ENCODE data around the gene DHRS9.

Gene DHRS9

DNA sequence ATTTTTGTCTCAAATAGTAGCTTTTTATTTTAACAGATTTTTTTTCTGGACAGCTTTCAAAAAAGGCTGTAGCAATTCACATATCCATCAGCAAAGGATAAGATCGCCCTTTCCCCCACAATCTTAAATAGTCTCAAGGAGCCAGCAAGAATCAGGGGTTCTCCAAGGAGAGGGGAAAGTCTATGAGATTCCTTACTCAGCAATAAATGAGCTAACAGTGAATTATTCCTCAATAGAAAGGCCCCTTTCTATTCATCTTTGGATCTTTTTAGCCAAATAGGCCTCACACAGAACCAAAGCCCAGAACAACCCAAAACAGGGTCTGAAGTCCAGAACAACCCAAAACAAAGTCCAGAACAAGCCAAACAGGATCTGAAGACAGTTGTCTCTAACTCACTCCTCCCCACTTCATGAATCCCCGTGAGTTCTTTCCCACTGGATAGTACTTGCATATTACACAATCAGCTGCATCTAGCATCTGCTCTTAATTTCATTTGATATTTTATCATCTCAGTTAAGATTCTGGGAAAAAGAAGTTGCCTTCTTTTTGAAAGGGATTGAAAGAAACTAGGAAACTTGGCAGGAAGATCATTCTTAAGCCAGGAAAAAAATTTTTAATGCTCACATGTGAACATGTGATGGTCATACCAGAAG, 3.4 kb upstream of the DHRS9 start:
- no peak for DNase-seq

DNA sequence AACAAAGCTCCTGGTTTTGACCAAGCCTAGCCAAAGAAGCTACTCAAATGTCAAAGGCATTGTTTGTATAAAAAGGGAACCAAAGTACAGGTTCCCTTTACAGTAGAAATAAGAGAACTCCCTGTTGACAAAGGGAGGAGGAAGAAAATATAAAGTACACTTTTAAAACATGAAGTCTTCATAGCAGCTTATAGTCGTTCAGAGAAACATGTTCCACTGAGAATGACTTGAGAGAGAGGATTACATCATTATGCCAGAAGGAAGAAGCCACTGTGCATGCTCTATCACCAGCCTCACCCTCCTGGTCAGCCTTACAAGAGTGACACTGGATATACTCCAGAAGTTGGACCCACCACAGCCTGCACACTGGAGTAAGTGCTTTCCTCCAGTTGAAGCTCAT, 2.5 kb upstream of the DHRS9 start:
- no peak for DNase-seq

DNA sequence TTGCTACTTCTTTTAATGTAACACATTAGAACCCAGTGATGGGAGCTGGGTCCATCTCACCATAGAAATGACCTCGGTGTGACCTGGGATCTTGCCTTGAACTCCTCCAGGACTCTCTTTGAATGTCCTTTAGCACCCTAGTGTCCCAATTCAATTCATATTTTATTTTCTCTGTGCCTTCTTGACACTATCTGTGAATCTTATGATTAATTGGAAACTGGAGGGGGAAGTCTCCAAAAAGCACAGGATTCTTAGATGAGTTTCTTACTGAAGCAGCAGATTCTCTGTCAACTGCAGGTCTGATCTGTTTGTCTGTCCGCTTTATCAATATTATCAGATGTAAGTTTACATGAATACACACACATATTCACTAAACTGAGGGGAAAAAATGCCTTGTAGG, 470 bp downstream of the DHRS9 start:
- DNase-seq = no peak

DNA sequence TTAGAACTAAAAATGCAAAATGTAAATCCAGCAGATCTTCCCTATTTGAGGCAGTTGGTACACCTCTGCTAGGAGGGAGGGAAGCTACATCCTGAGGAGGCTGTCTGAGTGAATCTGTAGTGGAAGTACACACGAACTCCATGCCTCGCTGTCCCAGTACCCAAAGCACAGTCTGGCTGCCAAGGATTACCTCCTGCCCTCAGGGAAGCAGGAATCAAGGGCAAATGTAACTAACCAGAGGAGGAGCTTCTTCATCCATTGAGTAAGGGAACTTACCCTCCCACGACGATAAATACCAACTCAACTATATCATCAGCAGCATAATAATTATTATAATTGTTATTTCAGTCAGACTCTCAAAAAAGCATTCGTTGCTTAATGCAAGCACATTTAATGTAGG, 2.1 kb downstream of the DHRS9 start:
- no peak for DNase-seq

DNA sequence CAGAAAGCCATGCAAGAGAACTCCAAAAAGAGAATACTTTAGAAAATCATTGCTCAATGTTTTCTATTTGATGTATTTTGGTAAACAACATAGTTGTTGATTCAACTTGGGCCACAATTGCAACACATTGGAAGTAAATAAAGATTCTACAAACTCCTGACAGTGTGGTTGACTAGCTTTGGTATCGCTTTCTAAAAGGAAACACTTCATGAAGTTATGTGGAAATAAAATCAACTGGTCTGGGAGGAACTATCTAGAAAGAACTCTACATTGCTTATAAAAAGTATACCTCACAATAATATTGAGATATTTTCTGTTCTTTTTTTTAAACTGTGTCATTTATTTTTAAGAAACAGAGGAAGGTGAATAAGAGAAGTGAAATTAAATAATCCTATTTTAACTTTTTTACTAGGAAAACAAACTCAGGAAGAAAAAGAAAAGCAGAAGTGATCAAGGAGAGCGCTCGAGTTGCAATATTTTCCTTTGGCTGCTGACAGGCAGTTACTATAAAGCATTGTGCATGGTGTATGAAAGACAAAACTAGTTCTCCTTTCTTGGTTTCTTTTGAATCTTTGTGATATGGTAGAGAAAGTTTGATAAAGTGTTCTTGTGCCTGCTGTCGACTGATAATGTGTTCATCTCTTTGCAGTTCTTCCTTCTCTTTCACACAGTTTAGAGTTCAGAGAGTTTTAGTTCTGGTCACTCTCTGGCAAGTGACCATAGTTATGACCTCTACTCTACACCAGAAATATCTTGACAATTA, 3.0 kb downstream of the DHRS9 start:
- no peak for DNase-seq

DNA sequence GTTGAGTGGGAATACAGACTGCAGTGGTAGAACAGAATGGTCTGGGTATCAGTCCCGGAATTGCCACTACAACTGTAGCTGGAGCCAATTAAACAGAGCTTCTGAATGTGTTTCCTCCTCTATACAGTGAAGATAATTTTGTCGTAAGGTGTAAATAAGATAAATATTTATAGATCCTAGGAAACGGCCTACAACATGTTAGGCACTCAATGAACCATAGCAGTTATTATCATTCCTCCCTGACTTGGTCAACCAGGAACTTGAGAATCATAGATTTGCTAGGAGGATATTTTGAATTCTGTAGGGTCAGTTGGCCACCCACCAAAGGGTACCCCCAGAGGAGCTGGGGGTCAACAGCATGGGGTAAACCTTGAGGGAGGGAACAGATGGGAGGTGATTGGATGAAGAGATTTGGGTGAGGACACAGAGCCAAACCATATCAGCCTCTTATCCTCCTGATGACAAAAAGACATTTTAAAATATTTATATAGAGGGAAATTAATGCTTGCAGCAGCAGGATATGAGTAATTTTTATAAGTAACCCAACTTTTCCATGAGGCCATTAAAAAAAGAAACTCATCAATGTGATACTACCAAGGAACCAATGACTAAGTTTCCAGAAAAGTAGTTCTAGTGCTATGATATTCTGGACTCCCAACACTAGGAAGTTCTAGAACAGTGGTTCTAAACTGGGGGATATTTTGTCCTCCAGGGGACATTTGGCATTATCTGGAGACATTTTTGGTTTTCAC, 4.0 kb downstream of the DHRS9 start:
- DNase-seq = no peak

DNA sequence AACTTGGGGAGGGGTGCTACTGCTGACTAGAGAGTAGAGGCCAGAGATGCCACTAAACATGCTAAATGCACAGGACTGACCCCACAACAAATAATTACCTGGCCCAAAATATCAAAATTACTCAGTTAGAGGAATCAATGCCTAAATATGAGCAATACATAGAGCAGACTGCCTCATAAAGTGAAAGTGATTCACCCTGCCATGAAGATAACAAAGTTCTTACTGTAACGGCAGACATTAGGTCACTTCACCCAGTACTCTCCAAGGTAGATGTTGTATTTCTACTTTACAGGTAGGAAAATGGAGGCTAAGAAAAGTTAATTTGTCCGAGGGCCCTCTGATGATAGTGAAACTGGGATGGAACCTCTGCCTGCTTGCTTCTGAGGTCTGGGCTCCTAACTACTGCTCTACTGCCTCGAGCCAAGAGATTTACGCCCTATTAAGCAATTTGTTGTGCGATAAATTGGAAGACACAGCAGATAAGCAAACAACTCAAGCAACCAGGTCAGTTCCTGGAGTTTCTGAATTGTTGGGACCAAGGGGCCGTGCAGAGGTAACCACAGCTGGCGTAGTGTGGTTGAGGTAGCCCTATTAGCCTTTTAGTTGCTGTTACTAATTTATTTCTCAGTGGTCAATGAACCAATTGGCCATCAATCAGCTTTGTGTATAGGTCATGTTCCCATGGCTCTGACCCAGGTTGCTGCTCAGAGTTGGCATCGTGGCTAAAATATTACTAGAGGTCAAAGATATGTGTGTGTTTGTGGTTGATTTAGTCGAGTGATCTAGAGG, 4.8 kb downstream of the DHRS9 start:
- no peak for DNase-seq

DNA sequence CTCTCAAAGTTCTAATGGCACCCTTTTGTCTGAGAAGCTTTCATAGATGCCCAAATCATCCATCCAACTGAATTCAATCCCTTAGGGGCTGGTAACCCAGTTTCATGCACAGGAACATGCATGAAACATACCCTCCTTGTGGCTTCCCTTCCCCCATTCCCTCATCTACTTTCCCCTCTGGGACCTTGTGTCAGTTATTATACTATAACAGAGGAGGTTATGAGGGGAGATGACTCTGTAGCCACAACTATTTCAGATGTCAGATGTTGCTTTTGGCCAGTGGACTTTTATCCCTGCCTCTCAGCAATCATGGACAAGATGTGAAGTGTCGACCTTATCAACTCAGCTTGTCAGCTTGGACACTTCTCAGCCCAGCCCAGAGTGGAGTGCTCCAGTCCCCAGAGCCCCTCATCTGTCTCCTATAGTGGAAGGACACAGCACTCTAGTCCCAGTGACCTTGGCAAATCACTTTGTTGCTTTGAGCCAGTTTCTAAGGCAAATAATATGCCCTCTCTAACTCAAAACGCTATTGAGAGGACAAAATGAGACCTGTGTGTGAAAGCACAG, 8.4 kb downstream of the DHRS9 start:
- DNase-seq = no peak

DNA sequence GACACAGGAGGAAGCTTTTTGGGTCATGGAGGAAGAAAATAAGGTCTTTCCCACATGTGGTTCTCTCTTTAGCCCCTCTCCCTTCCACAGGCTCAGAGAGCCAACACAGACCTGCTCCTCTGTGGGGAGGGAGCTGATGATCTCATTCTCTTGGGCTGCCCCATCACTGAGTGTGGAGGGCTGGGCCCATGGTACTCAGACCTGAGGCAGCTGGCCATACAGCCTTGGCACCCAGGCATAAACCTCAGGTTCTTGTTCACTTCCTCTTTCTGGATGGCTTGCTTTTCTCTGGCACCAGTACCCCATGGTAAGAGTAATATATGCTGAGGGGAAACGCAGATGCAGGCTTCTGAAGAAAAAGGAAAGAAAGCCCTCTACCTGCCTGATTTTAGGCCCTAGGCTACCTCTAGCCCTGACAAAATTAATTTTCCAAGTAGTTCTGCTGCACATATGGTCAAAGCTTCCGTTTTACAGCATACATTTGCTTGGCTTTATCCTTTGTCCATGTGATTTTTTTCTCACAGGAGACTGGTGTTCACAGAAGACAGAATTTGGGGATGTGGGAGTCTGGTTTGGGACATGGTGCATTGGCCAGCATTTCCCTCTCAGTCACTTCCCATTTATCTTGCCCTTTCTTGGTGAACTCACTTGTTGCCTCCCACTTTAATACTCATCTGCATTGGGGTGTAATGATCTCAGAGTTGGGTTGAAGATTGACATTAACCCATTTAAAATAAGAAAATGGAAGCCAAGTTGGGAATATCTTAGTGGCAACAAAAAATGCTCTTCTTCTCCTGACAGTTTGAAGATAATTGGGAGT, 11.1 kb downstream of the DHRS9 start:
- DNase-seq = no peak

DNA sequence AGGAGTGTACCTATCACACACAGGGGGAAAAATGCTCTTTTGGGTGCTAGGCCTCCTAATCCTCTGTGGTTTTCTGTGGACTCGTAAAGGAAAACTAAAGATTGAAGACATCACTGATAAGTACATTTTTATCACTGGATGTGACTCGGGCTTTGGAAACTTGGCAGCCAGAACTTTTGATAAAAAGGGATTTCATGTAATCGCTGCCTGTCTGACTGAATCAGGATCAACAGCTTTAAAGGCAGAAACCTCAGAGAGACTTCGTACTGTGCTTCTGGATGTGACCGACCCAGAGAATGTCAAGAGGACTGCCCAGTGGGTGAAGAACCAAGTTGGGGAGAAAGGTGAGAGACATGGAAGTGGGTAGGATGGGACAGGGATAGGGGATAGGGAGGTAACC, 12.2 kb downstream of the DHRS9 start:
- DNase-seq = no peak

DNA sequence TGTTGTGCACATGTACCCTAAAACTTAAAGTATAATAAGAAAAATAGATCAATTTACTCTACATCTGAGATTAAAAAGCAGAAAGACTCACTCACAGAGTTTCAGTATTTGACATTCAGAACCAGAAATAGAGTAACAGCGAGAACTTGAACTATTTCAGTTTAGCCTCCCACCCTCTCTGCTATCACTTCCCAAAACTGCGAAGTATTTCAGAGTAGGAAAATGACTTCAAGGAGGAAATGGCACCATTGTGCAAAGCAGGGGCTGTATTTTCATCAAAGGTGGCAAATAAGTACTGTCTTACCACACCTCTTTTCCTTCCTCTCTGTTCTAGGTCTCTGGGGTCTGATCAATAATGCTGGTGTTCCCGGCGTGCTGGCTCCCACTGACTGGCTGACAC, 13.6 kb downstream of the DHRS9 start:
- DNase-seq = no peak

DNA sequence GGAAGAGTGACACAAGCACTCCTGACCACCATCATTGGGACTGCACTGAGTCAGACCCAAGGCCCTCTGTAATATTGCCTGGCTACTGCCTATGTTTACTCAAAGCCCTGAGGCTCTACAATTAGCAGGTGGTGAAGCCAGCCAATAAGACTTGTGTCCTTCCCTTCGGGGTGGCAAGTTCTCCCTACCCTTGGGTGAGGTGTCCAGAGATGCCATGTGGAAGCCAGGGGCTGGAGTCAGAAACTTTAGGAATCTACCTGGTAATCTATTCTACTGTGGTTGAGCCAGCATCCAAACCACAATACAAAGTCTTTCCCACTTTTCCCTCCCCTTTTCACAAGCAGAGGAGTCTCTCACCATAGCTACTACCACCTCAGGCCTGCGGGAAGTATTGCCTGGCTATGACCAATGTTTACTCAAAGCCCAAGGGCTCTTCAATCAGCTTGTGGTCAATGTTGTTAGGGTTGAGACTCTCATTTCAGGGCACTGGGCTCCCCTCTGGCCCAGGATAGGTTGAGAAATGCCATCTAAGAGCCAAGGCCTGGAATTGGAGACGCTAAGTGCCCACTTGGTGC, 17.6 kb downstream of the DHRS9 start:
- DNase-seq = no peak

DNA sequence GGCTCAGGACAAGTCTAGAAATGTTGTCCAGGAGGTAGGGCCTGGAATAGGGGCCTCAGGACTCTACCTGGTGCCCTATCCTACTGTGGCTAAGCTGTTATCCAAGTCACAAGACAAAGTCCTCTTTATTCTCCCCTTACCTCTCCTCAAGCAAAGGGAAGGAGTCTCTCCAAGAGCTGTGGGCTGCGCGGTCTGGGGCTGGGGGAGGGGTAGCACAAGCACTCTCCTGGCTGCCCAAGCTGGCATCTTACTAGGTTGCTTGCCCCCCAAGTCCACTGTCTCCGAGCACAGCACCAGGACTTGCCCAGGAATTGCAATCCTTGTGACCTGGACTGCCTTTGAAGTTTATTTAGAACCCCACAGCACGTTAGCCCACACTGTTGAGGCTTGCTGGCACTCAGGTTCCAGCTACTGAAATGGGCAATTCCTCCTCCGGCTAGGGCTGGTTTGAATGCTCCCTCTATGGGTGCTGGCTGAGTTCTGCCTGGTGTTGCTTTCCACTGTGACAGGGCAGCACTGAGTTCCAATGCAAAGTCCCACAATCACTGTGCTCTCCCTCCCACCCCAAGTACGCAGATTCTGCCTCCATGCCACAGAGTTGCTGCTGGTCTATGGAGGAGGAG, 18.5 kb downstream of the DHRS9 start:
- DNase-seq = no peak

DNA sequence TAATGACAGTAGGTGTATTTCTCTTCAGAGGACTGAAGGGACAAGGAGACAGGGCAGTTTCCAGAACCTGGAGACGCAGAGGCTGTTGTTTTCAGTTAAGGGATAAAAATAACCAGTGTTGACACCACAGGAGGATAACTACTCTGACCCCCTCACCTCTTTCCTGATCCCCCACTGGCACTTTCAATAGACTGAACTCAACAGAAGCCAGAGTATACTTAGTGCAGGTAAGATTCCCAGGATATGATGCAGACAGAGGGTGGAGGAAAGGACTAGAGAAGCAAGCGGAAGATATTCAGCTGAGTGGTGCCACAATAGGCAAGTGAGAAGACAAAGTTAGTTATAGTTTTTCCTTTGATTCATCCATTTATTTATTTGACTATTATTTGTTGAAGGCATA, 19.8 kb downstream of the DHRS9 start:
- no peak for DNase-seq

DNA sequence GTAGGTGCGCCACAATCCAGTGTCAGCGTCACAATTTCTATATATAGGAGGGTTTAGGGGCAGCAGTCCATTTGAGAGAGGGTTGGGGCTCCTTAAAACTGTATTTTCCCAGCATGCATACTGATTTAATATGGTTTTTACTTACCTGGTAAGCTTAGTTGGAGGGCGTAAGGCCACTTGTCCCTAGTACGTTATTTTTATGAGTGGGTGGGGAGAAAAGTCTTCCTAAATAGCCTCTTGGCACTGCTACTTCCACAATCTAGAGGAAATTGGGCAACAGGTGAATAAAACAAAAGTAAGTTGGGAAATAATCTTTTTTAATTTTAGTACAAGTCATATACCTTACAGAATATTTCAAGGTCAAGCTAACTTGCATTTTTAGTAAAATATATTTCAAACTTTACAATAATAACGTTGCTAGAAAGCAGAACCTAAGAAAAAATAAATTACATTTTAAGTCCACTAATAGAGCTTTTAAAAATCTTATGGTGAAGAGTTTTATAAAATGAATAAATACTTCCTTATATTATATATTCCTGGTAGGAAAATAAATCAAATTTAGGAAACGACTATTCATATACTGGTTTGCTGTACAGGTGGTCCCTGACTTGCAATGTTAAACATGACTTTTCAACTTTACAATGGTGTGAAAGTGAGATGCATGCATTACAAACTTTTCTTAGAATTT, 20.9 kb downstream of the DHRS9 start:
- no peak for DNase-seq

DNA sequence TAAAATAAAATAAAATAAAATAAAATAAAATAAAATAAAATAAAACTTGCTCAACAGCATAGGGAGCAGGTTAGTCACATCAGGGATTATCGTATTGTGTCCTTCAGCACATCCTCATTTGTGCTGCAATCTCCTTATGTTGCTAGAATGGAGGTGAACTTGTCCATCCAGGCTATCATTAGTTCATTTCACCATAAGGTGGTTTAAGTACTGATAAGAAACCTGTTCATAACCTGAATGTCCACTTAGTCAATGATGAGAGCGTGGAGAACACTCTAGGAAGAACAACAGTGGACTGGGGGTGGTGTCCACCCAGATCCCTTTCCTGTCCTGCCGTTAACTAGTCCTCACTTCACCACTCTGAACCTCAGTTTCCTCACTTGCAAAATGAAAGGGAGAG, 21.9 kb downstream of the DHRS9 start:
- DNase-seq = no peak

DNA sequence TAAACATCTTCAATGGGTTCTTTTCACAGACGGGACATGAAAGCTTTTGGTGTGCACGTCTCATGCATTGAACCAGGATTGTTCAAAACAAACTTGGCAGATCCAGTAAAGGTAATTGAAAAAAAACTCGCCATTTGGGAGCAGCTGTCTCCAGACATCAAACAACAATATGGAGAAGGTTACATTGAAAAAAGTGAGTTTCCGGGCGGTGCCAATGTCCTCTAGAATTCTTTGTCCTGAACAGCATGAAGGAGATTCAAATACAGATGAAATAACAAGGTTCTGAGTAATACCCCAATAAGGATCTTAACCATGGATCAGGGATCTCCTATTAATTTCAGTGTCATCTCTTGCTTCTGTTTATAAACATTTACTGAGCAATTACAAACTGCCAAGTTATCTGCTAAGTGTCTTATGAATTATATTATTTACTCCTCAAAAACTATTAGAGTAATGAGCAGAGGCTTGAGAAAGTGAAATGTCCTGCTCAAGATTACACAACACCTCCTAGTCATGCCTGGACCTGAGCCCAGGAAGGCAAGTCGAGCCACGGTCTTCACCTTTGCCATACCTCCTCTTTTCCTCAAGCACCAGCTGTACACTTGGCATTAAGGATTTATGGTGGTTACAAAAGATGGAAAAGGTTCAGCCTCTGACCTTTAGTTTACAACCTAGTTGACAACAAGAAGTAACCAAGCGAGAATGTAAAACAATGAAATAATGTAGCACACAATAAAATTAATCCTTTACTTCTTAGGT, 22.6 kb downstream of the DHRS9 start:
- DNase-seq = no peak

DNA sequence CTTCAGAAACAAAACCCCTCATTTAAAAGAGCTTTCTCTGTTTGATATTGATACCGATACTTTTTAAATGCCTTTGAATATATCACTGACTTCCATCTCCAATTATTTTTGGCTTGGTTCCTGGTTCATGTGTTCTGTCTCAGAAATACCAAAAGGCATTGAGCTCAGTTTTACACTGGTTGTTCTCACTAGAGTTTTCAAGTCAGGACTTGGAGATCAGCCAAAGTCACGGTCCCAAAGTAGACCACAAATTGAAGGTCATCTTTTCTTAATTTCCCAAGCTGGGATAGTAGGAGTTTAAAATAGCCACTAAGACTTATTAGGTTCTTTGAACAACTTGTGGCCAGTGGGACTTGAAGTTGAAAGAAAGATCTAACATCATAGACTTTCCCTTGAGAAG, 24.2 kb downstream of the DHRS9 start:
- no peak for DNase-seq

DNA sequence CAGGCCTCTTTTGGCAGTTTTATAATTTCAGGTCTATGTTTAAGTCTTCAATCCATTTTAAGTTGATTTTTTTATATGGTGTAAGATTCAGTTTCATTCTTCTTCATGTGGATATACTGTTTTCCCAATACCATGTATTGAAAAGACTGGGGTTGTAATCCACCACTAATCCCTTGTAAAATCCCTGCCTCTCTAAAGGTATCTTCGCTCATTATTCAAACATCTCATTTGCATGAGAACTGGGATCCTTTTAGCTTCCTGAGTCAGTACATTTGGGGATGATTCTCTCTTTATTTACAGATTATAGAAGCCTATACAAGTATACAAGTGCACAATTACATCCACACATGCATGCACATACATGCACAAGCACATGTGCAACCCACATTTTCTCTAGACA, 25.3 kb downstream of the DHRS9 start:
- DNase-seq = no peak

DNA sequence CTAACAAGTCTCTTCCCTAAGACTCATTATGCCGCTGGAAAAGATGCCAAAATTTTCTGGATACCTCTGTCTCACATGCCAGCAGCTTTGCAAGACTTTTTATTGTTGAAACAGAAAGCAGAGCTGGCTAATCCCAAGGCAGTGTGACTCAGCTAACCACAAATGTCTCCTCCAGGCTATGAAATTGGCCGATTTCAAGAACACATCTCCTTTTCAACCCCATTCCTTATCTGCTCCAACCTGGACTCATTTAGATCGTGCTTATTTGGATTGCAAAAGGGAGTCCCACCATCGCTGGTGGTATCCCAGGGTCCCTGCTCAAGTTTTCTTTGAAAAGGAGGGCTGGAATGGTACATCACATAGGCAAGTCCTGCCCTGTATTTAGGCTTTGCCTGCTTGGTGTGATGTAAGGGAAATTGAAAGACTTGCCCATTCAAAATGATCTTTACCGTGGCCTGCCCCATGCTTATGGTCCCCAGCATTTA, 26.3 kb downstream of the DHRS9 start:
- DNase-seq = no peak
